Gastrocnemius medialis (tissue), 4 donors: ENCODE data around the gene STRBP.

Experiments
- POLR2A ChIP-seq, 2 donors: fragments of 450-650 bp; IDR thresholded peaks; one replicate each; pipeline ENCODE4 v1.6.1; 2017; ENCODE audit warnings: antibody characterized with exemption in 2 of 2, mild to moderate bottlenecking in 2 of 2, moderate library complexity in 2 of 2
- TF ChIP-seq, protein P1 (sequence below), 5 experiments: fragments of 450-650 bp in 3 of 5; fragments of 200-600 bp in 2 of 5; sonication (generic) in 2 of 5; IDR thresholded peaks in 4 of 5; conservative IDR thresholded peaks in 1 of 5; 1 replicate in 4 of 5; 2 replicates in 1 of 5; pipeline ENCODE4 v1.5.1; 2016 to 2019; ENCODE audit warnings: antibody characterized with exemption in 5 of 5, mild to moderate bottlenecking in 3 of 5, moderate library complexity in 3 of 5

DNA sequence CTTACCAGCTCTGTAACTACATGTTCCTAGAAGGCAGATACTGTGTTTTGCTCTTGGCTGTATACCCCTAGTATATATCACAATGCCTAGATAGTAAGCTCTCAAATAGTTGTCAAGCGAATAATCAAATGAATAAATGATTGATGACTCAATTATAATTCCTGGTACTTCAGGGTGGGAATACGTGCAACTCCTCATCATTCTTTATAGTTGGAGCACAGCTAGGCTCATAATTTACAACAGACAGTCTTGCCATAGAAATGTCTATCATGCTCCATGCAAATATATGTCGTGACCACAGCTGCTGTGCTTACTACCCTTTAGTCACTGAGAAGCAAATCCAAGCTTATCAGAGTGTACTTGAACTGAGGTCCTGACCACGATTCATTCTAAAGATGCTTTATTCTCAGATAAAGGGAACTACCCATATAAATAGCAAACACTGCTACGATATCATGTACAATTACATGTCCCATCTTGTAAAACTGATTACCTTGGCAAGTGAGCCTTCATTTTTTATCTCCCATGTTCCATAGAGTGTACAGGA lies 52.1 kb downstream of the STRBP start:
- TF ChIP-seq, protein P1, sequence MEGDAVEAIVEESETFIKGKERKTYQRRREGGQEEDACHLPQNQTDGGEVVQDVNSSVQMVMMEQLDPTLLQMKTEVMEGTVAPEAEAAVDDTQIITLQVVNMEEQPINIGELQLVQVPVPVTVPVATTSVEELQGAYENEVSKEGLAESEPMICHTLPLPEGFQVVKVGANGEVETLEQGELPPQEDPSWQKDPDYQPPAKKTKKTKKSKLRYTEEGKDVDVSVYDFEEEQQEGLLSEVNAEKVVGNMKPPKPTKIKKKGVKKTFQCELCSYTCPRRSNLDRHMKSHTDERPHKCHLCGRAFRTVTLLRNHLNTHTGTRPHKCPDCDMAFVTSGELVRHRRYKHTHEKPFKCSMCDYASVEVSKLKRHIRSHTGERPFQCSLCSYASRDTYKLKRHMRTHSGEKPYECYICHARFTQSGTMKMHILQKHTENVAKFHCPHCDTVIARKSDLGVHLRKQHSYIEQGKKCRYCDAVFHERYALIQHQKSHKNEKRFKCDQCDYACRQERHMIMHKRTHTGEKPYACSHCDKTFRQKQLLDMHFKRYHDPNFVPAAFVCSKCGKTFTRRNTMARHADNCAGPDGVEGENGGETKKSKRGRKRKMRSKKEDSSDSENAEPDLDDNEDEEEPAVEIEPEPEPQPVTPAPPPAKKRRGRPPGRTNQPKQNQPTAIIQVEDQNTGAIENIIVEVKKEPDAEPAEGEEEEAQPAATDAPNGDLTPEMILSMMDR (IDR thresholded peaks at IDR 0.05 in 4 of 5, conservative IDR thresholded peaks at IDR 0.05 in 1 of 5): no peak
- no peak for TF ChIP-seq POLR2A (IDR thresholded peaks at IDR 0.05)
